UCSD-AML1 (cell line): Measurements from ENCODE around the gene STMN3.
A peak's percentile ranks its signal among the peaks of the same experiment; 100 is the strongest.

Source experiments
- DNase-seq: peaks from one replicate; lab custom pipeline; 2025; ENCODE audit not compliant: unreplicated experiment; lab: John Stamatoyannopoulos, UW

The STMN3 gene

DNA sequence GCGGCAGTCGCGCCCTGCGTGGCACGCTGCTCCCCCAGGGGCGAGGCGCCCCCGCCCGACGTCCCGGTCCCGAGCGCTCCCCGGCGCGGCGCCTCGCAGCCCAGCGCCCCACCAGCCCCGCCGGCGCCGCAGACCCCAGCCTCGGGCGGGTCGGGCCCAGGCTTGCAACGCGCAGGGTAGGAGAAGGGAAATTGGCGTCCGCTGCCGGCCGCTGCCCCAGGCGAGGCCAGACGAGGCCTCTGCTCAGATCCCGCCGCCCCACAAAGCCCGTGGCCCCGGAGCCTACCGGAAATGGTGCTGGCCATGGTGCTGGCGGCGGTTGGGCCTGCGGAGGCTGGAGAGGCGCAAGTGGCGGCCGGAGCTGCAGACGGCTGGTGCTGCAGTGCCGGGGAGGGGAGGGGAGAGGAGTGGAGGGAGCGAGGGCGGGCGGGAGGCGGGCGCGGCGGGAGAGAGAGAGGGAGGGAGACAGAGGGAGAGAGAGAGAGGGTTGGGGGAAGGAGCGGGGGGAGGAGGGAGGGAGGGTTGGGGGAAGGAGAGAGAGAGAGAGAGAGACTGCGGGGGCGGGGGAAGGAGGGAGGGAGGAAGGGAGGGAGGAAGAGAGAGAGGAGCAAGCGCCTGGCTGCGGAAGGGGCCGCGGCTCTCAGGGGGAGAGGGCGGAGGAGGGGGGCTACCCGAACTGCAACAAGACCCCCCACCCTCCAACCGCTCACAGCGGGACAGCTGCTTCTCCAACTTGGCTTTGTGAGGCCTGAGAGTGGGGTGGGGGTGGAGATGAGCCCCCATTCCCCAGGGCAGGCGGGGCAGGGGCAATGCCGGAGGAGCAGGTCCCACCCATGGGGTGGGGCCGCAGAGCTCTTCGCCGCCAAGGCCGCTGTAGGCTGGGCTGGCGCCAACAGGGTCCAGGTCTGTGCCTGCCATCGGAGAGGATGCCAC lies at the start of gene STMN3:
Gene STMN3, minus strand, starts transcription at position 384 of the 933 bp plus-strand sequence. Its CDS starts 79 bp downstream, at position 305.
- peak; percentile 91 for DNase-seq

DNA sequence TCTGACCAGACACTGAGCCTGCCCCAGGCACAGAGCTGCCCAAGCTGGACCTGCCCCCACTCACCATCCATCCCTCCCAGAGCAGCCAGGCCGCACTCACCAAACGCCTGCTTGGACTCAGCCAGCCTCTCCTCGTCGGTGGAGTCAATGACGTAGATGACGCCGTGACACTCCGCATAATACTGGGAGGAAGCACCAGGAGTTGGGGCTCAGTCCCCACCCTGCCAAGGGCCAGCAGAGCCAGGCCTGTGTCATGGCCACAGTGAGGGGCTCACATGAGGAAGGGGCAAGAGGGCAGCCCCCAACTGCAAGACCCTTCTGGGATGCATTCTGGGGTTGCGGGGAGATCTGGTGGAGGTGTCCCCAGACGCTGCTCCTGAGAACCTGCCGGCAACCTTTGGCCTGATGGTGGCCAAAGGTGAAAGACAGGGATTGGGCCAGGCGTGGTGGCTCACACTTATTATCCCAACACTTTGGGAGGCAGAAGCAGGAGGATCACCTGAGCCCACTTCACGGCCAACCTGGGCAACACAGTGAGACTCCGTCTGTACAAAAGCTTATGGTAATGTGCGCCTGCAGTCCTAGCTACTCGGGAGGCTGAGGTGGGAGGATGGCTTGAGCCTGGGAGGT lies 48.9 kb upstream of the STMN3 start:
- DNase-seq, result no peak

DNA sequence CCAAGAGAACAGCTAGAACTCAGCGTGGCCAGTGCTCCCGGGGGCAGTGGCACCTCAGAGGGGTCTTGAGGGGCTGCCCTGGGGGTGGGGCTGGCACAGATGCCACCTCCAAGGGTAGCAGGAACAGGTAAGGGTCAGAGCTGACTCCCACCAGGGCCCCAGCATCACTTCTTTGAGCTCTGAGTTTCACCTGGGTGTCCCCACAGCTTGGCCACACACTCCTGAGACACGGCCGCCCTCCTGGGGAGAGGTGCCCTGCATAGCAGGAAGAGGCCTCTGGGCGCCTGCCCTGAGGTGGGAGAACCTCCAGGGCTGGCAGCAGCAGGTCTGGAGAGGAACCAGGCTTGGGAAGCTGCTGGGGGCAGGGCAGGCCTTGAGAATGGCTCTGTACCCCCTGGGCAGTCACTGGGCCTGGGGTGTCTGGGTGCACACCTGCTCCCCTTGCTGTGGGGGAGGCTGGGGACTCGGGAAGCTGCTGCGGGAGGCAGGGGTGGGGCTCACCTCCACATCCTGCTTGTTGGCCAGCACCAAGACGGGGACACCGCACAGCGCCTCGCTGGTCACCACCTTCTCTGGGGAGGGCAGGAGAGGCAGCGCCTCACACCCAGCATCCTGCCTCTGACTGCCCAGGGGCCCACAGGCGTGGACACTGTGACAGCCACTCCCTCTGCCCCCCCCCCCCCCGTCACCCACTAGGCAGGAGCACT lies 48.3 kb upstream of the STMN3 start:
- no peak for DNase-seq

GRCh38 chr20:63701051-63701328 lies 47.8 kb upstream of the STMN3 start:
- DNase-seq, result no peak

DNA sequence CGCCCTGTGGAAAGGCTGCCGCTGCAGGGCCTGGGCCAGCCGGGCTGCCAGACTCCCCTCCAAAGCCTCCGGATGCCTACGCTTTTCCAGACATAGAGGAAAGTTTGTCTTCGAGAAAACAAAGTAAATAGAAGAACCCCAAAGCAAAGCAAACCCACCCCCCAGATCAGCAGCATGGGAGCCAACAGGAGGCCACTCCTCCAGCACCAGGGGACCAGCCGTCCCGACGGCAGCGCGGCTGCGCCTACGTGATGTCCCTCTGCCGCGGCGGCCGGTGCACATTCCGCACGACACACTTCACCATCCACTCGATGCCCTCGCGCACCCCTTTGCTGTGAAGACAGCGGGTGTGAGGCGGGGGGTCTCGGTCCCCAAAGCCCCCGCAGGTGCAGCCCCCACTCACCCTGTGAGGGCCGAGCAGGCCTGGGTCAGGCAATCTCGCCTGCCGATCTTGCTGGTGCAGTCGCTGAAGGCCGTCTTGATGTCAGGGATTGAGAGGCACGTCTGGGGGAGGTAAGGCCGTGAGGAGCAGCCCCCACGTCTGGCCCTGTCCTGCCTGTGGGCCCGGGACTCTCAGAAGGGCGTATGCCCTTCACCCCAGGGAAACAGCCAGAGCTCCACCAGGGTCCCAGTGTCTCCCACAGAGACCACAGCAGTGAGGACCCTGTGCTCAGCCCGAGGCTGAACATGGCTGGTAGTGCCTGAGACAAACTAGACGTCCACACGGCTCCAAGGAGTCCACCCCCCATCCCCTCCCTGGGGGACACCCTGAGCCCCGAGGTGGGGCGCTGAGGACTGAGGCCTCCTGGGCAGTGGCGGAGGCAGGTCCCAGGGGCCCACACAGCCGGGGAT lies 47.2 kb upstream of the STMN3 start:
- no peak for DNase-seq

GRCh38 chr20:63699466-63700198 lies 46.4 kb upstream of the STMN3 start:
- no peak for DNase-seq

DNA sequence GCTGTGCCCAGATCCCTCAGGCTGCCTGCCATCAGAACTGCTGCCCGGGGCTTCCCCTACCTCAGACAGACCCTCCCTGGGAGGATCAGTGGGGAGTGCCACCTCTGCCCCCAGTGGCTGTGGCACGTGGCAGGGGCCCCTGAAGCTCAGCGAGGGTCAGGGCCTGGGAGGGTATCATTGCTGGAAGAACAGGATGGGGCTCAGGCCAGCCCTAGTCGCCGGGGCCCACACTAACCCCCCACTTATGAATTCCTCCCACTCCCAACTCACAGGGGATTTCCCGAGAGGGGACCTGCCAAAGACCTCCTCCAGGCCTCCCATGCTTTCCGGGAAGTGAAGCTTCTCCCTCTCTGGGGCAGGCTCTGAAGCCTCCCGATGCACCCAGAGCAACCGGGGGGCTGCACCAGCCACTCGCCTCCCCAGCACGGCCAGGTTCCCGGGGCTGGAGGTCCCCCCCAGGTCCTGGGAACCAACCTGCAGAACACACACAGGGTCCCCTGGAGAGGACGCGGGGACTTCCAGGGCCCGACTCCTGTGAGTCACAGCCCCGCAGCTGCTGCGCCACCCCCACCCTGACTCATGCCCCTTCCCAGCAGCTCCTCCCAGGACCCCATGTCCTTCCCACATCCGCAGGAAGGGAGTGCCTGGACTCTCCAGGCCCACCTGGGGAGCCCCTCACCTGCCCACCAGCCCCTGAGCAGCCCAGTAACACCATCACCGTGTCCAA lies 45.7 kb upstream of the STMN3 start:
- no peak for DNase-seq

DNA sequence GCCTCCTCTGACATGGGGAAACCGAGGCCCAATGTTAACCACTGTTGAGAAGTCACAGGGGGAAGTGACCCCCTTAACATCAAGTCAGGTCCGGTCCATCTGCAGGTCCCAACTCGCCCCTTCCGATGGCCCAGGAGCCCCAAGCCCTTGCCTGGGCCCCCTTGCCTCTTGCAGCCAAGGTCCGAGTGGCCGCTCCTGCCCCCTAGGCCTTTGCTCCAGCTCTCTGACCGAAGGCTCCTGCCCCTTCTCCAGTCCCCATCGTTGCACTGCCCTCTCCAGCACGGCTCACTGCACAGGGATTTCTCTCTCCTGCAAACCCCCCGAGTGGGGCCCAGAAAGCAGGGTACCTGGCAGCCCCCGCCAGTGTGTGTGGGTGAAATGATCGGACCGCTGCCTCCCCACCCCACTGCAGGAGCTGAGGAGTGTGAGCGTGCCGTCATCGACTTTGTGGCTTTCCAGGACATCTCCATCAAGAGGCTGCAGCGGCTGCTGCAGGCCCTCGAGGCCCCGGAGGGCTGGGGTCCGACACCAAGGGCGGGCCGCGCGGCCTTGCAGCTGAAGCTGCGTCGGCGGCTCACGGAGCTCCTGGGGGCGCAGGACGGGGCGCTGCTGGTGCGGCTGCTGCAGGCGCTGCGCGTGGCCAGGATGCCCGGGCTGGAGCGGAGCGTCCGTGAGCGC lies 44.8 kb upstream of the STMN3 start:
- DNase-seq, result no peak

DNA sequence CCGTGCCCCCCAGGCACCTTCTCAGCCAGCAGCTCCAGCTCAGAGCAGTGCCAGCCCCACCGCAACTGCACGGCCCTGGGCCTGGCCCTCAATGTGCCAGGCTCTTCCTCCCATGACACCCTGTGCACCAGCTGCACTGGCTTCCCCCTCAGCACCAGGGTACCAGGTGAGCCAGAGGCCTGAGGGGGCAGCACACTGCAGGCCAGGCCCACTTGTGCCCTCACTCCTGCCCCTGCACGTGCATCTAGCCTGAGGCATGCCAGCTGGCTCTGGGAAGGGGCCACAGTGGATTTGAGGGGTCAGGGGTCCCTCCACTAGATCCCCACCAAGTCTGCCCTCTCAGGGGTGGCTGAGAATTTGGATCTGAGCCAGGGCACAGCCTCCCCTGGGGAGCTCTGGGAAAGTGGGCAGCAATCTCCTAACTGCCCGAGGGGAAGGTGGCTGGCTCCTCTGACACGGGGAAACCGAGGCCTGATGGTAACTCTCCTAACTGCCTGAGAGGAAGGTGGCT lies 44.2 kb upstream of the STMN3 start:
- DNase-seq, result no peak

DNA sequence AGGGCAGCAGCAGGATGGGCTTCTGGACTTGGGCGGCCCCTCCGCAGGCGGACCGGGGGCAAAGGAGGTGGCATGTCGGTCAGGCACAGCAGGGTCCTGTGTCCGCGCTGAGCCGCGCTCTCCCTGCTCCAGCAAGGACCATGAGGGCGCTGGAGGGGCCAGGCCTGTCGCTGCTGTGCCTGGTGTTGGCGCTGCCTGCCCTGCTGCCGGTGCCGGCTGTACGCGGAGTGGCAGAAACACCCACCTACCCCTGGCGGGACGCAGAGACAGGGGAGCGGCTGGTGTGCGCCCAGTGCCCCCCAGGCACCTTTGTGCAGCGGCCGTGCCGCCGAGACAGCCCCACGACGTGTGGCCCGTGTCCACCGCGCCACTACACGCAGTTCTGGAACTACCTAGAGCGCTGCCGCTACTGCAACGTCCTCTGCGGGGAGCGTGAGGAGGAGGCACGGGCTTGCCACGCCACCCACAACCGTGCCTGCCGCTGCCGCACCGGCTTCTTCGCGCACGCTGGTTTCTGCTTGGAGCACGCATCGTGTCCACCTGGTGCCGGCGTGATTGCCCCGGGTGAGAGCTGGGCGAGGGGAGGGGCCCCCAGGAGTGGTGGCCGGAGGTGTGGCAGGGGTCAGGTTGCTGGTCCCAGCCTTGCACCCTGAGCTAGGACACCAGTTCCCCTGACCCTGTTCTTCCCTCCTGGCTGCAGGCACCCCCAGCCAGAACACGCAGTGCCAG lies 43.6 kb upstream of the STMN3 start, which contains the start of gene TNFRSF6B:
Gene TNFRSF6B, plus strand, starts transcription at position 25 of the 729 bp plus-strand sequence. Its CDS starts 116 bp downstream, at position 141.
- no peak for DNase-seq

- DNase-seq, result no peak
Observed at GRCh38 chr20:63696306-63696627, 43.0 kb upstream of the STMN3 start.

DNA sequence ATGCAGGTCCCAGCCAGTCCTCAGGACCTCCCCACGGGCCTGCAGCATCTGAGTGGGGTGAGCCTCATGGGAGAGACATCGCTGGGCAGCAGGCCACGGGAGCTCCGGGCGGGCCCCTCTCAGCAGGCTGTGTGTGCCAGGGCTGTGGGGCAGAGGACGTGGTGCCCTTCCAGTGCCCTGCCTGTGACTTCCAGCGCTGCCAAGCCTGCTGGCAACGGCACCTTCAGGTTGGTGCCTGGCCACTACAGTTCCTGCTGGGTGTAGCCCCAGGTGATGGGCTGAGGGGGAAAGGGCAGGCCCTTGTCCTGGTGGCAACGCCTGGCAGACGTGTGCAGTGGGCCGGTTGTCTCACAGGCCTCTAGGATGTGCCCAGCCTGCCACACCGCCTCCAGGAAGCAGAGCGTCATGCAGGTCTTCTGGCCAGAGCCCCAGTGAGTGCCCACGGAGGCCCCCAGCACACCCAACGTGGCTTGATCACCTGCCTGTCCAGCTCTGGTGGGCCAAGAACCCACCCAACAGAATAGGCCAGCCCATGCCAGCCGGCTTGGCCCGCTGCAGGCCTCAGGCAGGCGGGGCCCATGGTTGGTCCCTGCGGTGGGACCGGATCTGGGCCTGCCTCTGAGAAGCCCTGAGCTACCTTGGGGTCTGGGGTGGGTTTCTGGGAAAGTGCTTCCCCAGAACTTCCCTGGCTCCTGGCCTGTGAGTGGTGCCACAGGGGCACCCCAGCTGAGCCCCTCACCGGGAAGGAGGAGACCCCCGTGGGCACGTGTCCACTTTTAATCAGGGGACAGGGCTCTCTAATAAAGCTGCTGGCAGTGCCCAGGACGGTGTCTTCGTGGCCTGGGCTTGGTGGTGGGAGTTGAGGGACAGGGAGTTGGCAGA lies 42.4 kb upstream of the STMN3 start:
- DNase-seq, result no peak

- DNase-seq, result no peak
Observed at GRCh38 chr20:63694584-63695423, 41.6 kb upstream of the STMN3 start.

DNA sequence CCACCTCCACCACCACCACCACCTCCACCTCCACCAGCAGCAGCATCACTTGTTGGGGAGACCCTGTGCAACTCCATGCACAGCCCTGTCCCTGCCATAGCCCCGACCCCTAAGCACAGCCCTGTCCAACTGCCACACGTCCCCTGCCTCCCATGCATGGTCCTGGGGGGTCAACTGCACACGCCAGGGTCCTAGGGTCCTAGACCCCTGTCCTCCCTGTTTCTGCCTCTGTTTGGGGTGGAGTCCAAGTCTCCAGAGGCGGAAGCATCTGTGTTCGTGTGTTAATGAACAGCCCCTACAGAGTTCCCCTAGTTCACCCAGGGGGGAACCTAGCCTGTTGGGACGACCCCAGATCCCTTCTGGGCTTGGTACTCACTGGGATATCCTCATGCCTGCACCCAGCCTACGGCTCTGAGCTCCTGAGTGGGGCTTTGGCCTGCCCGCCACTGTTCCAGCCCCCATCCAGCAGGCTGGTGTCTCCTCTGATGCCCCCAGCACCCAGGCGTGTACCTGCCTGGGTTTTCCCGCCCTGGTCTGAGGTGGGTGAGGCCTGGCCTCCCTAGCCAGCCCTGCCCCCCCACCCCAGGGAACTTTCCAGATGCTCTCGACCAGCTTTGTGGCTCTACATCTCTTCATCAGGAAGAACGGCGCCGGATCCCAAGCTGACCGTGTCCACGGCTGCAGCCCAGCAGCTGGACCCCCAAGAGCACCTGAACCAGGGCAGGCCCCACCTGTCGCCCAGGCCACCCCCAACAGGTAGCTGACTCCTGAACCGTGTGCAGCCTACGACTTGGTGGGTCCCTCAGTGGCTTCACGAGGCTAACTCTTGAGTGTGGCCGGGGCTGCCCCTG lies 40.7 kb upstream of the STMN3 start:
- DNase-seq, result no peak

GRCh38 chr20:63693083-63693732 lies 40.0 kb upstream of the STMN3 start:
- no peak for DNase-seq
